H9 (cell line): ENCODE results near the gene TMEM254. TPM values are rescaled to one million over a fixed set of nuclear protein-coding genes. Genes with fewer than 3 reads are reported as not detected.

Experiments used
- DNase-seq: peaks from one replicate; pipeline ENCODE4 v3.0.0-alpha.2; 2017
- H2AFZ ChIP-seq: one replicate; pipeline ENCODE4 v1.6.1; 2013; ENCODE audit warnings: mild to moderate bottlenecking, low read length, control low read depth, moderate library complexity
- H2AK5ac ChIP-seq: 2 replicates; pipeline ENCODE4 v1.6.1; 2013; ENCODE audit warnings: low read length, control low read depth, mixed read lengths; ENCODE audit not compliant: insufficient read length
- H2BK120ac ChIP-seq: one replicate; pipeline ENCODE4 v1.6.1; 2013; ENCODE audit warnings: low read depth, mild to moderate bottlenecking, low read length, control low read depth, inconsistent platforms; ENCODE audit not compliant: poor library complexity, severe bottlenecking
- H2BK12ac ChIP-seq: 2 replicates; pipeline ENCODE4 v1.6.1; 2013; ENCODE audit warnings: low read length, control low read depth, mixed read lengths, low read depth; ENCODE audit not compliant: insufficient read length
- H2BK15ac ChIP-seq: 2 replicates; pipeline ENCODE4 v1.6.1; 2013; ENCODE audit warnings: low read depth, low read length, control low read depth
- H2BK20ac ChIP-seq: one replicate; pipeline ENCODE4 v1.6.1; 2013; ENCODE audit warnings: low read depth, mild to moderate bottlenecking, low read length, control low read depth, inconsistent platforms; ENCODE audit not compliant: poor library complexity, severe bottlenecking
- H2BK5ac ChIP-seq: 2 replicates; pipeline ENCODE4 v1.6.1; 2013; ENCODE audit warnings: low read length, control low read depth, mixed read lengths; ENCODE audit not compliant: insufficient read length
- H3K14ac ChIP-seq: 2 replicates; pipeline ENCODE4 v1.6.1; 2013; ENCODE audit warnings: low read length, control low read depth; ENCODE audit not compliant: insufficient read depth
- H3K18ac ChIP-seq: 2 replicates; pipeline ENCODE4 v1.6.1; 2013; ENCODE audit warnings: low read depth, mild to moderate bottlenecking, mixed read lengths, low read length, control low read depth; ENCODE audit not compliant: insufficient read length
- H3K23ac ChIP-seq: 2 replicates; pipeline ENCODE4 v1.6.1; 2013; ENCODE audit warnings: low read length, control low read depth, mixed read lengths, low read depth; ENCODE audit not compliant: insufficient read length
- H3K23me2 ChIP-seq: 2 replicates; pipeline ENCODE4 v1.6.1; 2013; ENCODE audit warnings: low read depth, mild to moderate bottlenecking, mixed read lengths, low read length, control low read depth; ENCODE audit not compliant: insufficient read length, poor library complexity, severe bottlenecking
- H3K27ac ChIP-seq: 2 replicates; pipeline ENCODE4 v1.5.1; 2013; ENCODE audit warnings: low read length, control low read depth, mixed read lengths, low read depth; ENCODE audit not compliant: insufficient read length
- H3K27me3 ChIP-seq: 2 replicates; pipeline ENCODE4 v1.6.1; 2013; ENCODE audit warnings: low read length, control low read depth, inconsistent platforms; ENCODE audit not compliant: insufficient read depth
- H3K4ac ChIP-seq: 2 replicates; pipeline ENCODE4 v1.6.1; 2013; ENCODE audit warnings: low read depth, mild to moderate bottlenecking, control low read depth, inconsistent platforms, low read length, moderate library complexity
- H3K4me1 ChIP-seq: 2 replicates; pipeline ENCODE4 v1.6.1; 2013; ENCODE audit warnings: low read length, control low read depth, inconsistent platforms; ENCODE audit not compliant: insufficient read depth
- H3K4me2 ChIP-seq: 2 replicates; pipeline ENCODE4 v1.6.1; 2013; ENCODE audit warnings: low read length, control low read depth, mixed read lengths; ENCODE audit not compliant: insufficient read length, insufficient read depth
- H3K56ac ChIP-seq: 2 replicates; pipeline ENCODE4 v1.6.1; 2013; ENCODE audit warnings: low read depth, mild to moderate bottlenecking, mixed read lengths, low read length, control low read depth; ENCODE audit not compliant: insufficient read length
- H3K79me1 ChIP-seq: 2 replicates; pipeline ENCODE4 v1.6.1; 2013; ENCODE audit warnings: low read depth, mild to moderate bottlenecking, moderate library complexity, low read length, control low read depth, inconsistent platforms; ENCODE audit not compliant: insufficient read depth, poor library complexity, severe bottlenecking
- H3K79me2 ChIP-seq: 2 replicates; pipeline ENCODE4 v1.6.1; 2013; ENCODE audit warnings: low read length, control low read depth, inconsistent platforms; ENCODE audit not compliant: insufficient read depth
- H3K9ac ChIP-seq: 2 replicates; pipeline ENCODE4 v1.6.1; 2013; ENCODE audit warnings: low read length, control low read depth, mixed read lengths; ENCODE audit not compliant: insufficient read length; ENCODE audit errors: extremely low read depth
- H3K9me3 ChIP-seq: one replicate; pipeline ENCODE4 v1.6.1; 2013; ENCODE audit warnings: low read depth, low read length, inconsistent platforms; ENCODE audit not compliant: control insufficient read depth
- H3T11ph ChIP-seq: one replicate; pipeline ENCODE4 v1.6.1; 2013; ENCODE audit warnings: mild to moderate bottlenecking, low read length, control low read depth, inconsistent platforms
- H4K20me1 ChIP-seq: one replicate; pipeline ENCODE4 v1.6.1; 2013; ENCODE audit not compliant: control insufficient read depth, insufficient read length, insufficient read depth
- H4K5ac ChIP-seq: 2 replicates; pipeline ENCODE4 v1.6.1; 2013; ENCODE audit warnings: low read depth, mild to moderate bottlenecking, mixed read lengths, low read length, control low read depth; ENCODE audit not compliant: insufficient read length
- H4K8ac ChIP-seq: replicated peaks from 2 replicates; pipeline ENCODE4 v1.6.1; 2013; ENCODE audit warnings: low read length, control low read depth, mixed read lengths, low read depth; ENCODE audit not compliant: insufficient read length
- H4K91ac ChIP-seq: 2 replicates; pipeline ENCODE4 v1.6.1; 2013; ENCODE audit warnings: low read depth, mild to moderate bottlenecking, moderate library complexity, mixed read lengths, low read length, control low read depth; ENCODE audit not compliant: insufficient read length
- H3K27ac Mint-ChIP-seq, 3 experiments: 2 replicates in 2 of 3; 3 replicates in 1 of 3; pipeline ENCODE4 v1.8.0; 2020 to 2021; ENCODE audit warnings: mixed read lengths in 3 of 3, mild to moderate bottlenecking in 1 of 3, moderate library complexity in 1 of 3
- H3K27me3 Mint-ChIP-seq: 2 replicates; pipeline ENCODE4 v1.8.0; 2021; ENCODE audit warnings: low read depth, mild to moderate bottlenecking, moderate library complexity, mixed read lengths
- H3K36me3 Mint-ChIP-seq, 3 experiments: 2 replicates in 2 of 3; 3 replicates in 1 of 3; pipeline ENCODE4 v1.8.0; 2020 to 2021; ENCODE audit warnings: low read depth in 3 of 3, mixed read lengths in 3 of 3; ENCODE audit not compliant: insufficient read depth in 1 of 3
- H3K4me1 Mint-ChIP-seq, 2 experiments: 2 replicates each; pipeline ENCODE4 v1.8.0; 2020; ENCODE audit warnings: mixed read lengths in 2 of 2
- H3K4me3 Mint-ChIP-seq, 2 experiments: 2 replicates in 1 of 2; 3 replicates in 1 of 2; pipeline ENCODE4 v1.8.0; 2020 to 2021; ENCODE audit warnings: mild to moderate bottlenecking in 2 of 2, mixed read lengths in 2 of 2, moderate library complexity in 1 of 2
- H3K9me3 Mint-ChIP-seq, 2 experiments: 2 replicates in 1 of 2; 3 replicates in 1 of 2; pipeline ENCODE4 v1.8.0; 2020; ENCODE audit warnings: mild to moderate bottlenecking in 2 of 2, mixed read lengths in 2 of 2, moderate library complexity in 1 of 2
- total RNA-seq: library from RNA; stranded (reverse); gene quantifications from 2 replicates; pipeline ENCODE4 v1.2.1, GENCODE V29; 2021
- TF ChIP-seq, protein P1 (sequence below): fragments of 200-600 bp; sonication (generic); conservative IDR thresholded peaks from 3 replicates; pipeline ENCODE4 v1.8.0; 2021; ENCODE audit warnings: antibody characterized with exemption, mild to moderate bottlenecking

The TMEM254 gene
- total RNA-seq, 1 experiment from 2014 or later, result 20.3 TPM

DNA sequence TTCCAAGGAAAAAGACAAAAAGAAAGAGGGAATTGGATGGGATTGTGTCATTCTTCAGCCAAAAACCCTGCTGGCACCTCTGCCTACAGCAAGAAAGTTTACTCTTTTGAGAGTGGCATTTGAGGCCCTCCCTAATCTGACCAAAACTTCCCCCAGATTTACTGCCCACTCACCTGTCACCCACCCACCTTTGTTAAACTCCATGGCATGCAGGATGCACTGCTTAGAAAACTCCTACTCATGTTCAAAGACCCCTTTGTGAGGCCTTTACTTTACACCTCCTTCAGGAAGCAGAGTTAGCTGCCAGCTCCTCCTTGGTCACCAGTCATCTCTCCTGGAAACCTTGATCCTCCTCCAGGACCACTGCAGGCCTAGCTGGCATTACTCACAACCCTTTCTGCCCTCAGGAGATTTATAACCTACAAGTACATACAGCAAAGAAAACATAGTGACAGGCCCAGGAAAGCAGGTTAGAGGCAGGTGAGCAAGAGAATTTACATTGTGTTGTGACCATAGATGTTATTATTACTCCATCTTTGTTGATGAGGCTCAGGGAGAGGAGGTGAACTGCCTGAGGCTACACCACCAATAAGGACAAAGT is 43.7 kb downstream of the TMEM254 start:
- H3K14ac ChIP-seq, result no peak overlapping the region
- H3K23ac ChIP-seq, result no peak overlapping the region
- H4K91ac ChIP-seq, result no peak overlapping the region
- no peaks in the 10 kb centered on the region for H3K27me3 ChIP-seq
- H3K4me1 Mint-ChIP-seq, result 0 out of 4 replicates have a peak, but pooled peaks cover 0 to 3% of the 10 kb centered on the region in 2 experiments
- no peak overlapping the region for H2BK12ac ChIP-seq
- no peak overlapping the region for H3K9ac ChIP-seq
- TF ChIP-seq, protein P1, sequence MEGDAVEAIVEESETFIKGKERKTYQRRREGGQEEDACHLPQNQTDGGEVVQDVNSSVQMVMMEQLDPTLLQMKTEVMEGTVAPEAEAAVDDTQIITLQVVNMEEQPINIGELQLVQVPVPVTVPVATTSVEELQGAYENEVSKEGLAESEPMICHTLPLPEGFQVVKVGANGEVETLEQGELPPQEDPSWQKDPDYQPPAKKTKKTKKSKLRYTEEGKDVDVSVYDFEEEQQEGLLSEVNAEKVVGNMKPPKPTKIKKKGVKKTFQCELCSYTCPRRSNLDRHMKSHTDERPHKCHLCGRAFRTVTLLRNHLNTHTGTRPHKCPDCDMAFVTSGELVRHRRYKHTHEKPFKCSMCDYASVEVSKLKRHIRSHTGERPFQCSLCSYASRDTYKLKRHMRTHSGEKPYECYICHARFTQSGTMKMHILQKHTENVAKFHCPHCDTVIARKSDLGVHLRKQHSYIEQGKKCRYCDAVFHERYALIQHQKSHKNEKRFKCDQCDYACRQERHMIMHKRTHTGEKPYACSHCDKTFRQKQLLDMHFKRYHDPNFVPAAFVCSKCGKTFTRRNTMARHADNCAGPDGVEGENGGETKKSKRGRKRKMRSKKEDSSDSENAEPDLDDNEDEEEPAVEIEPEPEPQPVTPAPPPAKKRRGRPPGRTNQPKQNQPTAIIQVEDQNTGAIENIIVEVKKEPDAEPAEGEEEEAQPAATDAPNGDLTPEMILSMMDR, result no peak
- no peak overlapping the region for H4K5ac ChIP-seq
- H2BK20ac ChIP-seq, result no peak overlapping the region
- DNase-seq, result no peak
- H3K9me3 Mint-ChIP-seq, result peaks cover 0 to 5% of the 10 kb centered on the region in 2 experiments; a peak in 1 of 5 replicates
- no peak overlapping the region for H3K56ac ChIP-seq
- no peak overlapping the region for H2BK15ac ChIP-seq
- H4K8ac ChIP-seq, result no peak overlapping the region
- no peaks in the 10 kb centered on the region for H3K4me1 ChIP-seq
- H2BK120ac ChIP-seq, result no peak overlapping the region
- no peak overlapping the region for H3K4me2 ChIP-seq
- no peak overlapping the region for H3K4ac ChIP-seq
- H3K79me1 ChIP-seq, result no peaks in the 10 kb centered on the region
- no peaks in the 10 kb centered on the region for H3K9me3 ChIP-seq
- H3K36me3 Mint-ChIP-seq, result no peaks in the 10 kb centered on the region
- no peak overlapping the region for H2BK5ac ChIP-seq
- H2AK5ac ChIP-seq, result no peak overlapping the region
- no peak overlapping the region for H2AFZ ChIP-seq
- no peak overlapping the region for H3T11ph ChIP-seq
- H3K79me2 ChIP-seq, result no peaks in the 10 kb centered on the region
- no peak overlapping the region for H3K27ac ChIP-seq
- no peak overlapping the region for H3K27ac Mint-ChIP-seq
- H3K18ac ChIP-seq, result no peak overlapping the region
- no peaks in the 10 kb centered on the region for H3K23me2 ChIP-seq
- H3K4me3 Mint-ChIP-seq, result no peak overlapping the region
- peaks cover 11% of the 10 kb centered on the region for H3K27me3 Mint-ChIP-seq
- H4K20me1 ChIP-seq, result no peaks in the 10 kb centered on the region
